NOMO-1 treated with dmso at 0.1 percent for 144 hours (cell line): Measurements from ENCODE around the gene PAPPA.

ENCODE experiments used
- DNase-seq: peaks from one replicate; lab custom pipeline; 2025; ENCODE audit not compliant: unreplicated experiment; lab: John Stamatoyannopoulos, UW

Gene PAPPA

DNA sequence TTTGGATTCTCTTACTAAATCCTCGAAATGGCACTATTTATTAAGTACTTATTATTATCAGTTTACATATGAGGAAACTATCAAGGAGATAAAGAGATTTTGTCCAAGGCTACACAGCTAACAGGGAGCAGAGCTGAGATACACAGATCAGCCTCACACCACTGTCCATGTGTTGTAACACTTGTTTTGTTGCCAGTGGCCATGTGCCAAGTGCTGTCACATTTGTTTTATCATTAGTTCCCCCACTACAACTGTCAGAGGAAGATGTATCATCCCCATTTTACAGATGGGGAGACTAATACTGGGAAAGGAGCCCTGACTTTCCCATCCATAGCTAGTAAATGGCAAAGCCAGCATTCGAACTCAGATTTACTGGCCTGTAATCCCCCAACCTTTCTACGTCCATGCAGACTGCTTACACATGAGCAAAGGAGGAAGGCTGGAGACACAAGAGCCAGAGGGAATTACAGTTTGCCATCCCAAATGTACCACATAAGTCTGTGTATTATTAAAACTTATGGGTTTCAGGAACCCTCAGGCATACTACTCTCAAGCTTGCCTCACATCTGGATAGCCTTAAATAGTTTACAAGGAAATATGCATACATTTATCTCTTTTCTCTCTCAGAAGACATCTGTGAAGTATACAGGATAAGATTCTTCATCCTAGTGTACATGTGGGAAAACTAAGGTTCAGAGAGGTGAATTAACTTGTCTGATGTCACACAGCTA lies 25.1 kb downstream of the PAPPA start:
- DNase-seq, result no peak

DNA sequence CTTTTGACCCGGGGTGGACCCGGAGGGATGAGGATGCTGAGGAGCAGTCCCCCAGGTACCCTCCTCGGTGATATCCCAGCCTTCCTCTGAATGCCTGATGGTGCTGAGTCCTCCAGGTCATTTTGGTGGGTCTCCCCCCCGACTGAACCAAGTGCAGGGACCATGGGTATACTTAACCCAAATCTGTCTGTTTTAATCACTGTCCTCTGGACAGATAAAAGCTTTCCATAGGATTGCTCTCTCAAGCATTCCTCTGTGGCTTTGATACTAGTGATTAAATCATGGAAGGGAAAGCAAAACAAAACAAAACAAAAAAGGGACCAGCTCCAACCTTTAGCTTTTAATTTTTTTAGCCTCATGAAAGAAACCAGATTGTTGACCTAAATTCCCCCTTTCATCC lies 26.0 kb downstream of the PAPPA start:
- no peak for DNase-seq

DNA sequence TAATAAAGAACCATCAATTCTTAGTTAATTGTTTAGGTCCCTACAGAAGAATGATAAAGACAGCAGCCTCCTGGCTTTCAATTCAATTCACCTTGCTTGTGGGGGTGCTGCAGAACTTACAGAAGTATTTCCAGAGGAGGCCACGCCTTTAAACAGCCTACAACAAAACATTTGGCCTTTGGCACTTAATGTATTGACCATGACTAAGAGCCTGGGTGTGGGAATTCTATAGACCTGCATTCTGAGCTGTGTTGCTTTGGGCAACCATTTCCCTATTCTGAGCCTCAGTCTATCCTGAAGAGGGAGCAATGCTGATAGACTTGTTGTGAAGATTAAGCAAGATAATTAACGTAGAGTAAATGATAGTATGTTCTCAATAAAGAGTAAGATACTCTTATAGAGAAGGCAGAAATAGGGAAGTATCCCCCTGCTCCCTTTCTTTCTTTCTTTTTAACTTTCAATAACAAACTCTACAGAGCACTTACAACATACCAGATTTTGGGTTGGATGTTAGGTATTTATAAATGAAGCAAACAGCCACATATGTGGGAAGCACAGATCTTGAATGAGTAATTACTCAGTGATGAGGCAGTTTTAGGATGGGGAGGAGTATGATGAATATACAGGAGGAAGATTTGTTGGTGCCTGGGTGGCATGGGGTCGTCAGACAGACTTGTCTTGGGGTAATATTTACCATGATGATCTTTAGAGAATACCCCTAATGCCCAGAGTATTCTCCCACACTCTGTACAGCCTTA lies 28.4 kb downstream of the PAPPA start:
- DNase-seq, result no peak

DNA sequence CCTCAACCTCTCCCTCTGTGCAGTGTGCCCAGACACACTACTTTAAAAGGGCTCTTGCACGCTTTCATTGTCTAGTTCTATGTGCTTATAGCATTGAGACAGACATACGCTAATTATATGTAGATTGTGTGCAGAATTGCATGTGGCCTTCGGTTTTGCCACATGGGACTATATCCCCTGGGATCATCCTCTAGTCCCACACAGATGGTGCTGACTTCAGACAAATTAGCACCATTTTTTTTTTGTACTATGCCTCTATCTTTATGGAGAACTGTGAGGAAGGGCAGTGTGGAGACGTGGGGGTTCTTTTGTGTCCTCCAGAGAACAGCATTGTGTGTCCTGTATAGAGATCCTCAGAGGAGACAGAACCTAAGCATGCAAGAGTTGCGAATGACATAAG lies 29.3 kb downstream of the PAPPA start:
- no peak for DNase-seq

DNA sequence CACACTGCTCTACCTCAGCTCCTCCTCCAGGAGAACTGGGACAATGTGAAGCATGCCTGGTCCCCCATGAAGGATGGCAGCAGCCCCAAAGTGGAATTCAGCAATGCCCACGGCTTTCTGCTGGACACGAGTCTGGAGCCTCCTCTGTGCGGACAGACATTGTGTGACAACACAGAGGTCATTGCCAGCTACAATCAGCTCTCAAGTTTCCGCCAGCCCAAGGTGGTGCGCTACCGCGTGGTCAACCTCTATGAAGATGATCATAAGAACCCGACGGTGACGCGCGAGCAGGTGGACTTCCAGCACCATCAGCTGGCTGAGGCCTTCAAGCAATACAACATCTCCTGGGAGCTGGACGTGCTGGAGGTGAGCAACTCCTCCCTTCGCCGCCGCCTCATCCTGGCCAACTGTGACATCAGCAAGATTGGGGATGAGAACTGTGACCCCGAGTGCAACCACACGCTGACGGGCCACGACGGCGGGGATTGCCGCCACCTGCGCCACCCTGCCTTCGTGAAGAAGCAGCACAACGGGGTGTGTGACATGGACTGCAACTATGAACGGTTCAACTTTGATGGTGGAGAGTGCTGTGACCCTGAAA lies 34.1 kb downstream of the PAPPA start:
- DNase-seq, result no peak

DNA sequence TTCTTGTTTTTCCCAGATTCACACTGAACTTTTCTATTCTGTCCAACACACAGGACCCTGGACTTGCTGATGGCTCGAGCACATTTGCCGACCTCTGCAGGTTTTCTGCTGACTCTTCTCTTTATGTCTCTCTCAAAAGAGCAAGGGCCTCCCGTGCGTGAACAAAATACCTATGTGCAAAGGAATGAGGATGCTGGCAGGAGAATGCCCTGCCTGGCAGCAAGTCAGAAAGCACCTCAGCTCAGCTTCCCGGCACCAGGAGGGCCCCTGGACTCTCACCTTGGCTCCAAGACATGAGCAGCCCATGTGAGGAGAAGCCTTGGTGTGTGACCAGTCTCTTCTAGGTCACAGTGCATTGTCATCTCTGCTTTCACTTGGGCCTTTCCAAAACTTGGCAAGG lies 36.1 kb downstream of the PAPPA start:
- DNase-seq, result no peak

DNA sequence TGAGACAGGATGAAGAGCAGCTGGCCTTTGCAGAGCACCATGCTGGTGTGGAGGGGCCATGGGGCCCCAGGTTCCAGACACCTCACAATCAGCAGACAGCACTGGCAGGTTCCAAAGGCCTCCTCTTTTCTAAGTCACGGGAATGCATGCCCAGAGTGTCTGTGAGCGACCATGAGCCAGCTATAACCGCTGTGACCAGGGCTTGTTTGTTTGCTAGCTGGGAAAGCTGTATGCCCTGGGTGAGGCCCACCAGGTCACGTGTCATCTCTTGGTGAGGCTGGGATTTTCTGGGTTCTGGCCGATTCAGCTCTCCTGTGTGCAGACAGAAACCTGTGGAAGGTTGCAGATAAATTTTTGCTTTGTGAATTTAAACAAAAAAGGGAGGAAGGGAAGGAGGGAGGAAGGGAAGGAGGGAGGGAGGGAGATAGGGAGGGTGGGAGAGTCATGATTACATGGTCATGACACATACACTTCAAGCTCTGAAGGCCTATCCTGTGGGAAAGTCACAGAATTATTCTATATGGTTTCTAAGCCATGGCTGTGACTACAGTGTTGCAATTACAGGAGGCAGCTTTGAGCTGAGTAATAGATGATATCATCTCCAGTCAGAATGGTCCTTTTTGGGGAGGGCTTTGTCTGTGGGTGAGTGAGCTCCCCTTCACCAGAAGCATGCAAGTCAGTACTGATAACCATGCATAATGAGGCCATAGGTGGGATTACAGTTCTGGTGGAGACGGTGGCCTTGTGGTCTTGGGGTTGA lies 37.2 kb downstream of the PAPPA start:
- no peak for DNase-seq

DNA sequence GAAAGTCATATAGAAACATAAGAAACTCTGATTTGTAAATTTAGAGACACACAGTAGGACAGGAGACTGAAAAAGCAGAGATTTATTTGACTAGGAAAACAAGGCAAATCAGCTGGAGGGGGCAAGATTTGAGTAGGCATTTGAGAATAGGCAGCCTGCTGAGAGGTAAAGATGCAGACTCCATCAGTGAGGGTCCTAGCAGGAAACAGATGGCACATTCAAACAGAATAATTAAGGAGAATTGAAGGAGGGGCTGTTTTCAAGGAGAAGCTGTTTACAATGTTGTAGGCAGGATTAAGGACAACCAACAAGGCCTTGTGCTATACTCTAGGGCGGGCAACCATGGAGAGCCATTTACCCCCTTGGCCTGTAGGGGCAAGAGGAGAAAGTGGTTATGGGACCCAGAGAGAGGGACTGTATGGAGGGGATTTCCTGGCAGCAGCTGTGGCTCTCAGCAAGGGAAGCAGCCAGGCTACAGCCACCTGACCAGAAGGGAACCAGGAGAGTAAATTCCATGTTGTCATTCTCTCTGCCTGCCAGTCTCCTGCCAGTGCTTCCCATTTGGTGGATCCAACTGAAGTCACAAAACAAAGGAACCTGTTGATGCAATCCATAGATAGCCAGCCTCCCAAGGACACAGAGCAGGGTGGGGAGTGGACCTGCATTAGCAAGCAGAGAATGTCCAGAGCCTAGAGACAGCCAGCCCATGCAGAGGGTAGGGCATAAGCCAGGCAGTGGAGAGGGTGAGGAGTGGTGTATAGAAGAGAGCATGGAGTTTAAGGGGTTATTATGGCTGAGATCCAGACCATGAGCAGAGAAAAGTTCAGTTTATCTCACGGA lies 38.2 kb downstream of the PAPPA start:
- no peak for DNase-seq

DNA sequence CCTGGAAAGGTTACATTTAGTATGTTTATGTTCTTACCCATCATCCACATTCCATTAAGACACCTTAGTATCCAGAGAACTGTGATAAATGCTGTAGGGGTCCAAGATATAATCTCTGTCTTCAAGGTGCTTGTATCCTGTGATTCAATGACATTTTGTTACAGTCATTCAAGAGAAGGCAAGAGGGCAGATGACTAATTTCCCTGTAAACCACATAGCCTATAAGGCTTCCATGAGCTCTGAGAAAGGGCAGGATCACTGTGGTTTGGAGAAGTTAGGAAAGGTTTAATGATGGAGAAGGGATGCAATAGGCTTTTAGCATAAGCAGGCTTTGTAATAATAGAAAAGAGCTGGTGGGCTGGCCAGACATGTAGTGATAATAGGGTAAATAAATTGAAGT lies 40.0 kb downstream of the PAPPA start:
- no peak for DNase-seq

DNA sequence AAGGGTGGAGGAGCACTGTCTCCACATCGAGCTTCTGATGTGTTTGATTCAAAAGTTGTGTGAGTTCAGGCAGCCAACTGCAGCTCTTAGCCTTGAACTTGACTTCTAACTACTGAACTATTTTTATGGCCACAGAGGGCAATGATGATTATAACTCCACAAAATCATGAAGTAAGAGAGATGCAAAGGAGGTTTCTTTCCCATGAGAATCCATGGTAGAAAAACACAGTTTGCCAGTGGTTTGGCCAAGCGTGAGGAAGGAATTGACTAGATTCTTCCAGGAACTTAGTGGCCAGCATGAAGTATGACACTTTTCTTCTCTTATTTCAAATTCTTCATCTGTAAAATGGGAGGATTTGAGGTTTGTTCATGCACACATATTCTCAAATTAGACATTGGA lies 43.2 kb downstream of the PAPPA start:
- DNase-seq, result no peak

DNA sequence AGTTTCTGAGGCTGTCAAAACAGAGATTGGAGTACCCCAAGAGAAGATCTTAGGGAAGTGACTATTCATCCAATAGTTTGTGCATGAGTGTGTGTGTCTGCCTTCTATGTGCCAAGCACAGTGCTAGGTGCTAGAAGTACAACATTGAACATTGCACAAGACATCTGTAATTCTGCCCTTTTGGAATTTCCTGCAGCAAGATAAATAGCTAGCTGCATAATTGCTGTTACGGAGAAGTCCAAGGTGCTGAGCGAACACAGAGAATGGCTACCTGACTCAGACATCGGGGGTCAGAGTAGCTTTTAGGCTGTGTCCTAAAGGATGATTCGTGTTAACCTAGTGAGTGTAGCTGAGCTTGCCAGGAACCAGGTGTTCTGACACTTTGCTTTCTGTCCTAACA lies 44.8 kb downstream of the PAPPA start:
- no peak for DNase-seq

DNA sequence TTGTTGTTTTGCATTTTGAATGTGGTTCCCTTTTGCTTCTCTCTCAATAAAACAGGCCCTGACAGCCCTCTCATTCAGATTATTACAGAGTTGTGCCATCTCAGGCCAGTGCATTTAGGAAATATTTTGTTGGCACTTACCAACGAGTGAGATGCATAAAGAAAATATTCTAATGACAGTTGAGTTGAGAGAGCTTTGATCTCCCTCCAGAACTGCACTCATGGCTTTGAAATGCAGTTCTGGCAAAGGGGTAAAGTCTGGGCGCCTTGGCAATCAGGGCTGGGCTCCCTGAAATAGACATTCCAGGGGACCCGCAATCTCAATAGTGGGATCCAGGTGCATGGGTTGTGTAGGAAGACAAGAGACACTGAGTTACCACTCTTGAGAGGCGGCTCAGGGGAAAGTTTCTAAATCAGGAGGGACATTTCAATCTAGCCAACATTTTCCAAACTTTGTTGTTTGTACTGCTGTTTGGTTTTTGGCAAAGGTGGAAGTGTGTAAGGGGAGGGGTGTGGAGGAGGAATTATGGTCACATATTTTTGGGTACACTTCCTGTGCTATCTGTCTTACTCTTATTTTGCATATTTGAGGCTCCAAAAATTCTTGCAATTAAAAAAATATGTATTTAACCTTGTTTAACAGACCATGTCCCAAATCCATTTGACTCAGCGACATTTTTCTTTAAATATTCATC lies 48.8 kb downstream of the PAPPA start:
- no peak for DNase-seq

DNA sequence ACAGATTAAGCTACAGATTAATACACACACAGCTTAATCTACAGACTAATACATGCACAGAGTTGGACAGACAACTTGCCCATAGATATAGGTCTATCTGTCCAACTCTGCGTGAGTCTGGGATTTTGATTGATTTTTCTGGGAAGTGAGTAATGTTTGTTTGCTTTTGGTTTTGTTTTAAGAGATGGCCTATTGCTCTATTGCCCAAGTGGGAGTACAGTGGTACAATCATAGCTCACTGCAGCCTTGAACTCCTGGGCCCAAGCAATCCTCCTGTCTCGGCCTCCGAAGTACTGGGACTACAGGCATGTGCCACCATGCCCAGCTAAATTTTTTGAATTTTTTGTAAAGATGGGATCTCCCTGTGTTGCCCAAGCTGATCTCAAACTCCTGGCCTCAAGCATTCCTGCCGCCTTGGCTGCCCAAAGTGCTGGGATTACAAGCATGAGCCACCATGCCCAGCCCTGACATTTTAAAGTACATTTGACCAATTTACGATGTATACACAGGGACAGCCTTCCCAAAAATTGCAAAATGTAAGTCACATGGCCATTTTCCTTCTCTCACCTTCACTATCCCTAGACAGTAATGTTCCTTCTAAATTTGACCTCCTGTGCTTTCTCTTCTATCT lies 50.8 kb downstream of the PAPPA start:
- no peak for DNase-seq

DNA sequence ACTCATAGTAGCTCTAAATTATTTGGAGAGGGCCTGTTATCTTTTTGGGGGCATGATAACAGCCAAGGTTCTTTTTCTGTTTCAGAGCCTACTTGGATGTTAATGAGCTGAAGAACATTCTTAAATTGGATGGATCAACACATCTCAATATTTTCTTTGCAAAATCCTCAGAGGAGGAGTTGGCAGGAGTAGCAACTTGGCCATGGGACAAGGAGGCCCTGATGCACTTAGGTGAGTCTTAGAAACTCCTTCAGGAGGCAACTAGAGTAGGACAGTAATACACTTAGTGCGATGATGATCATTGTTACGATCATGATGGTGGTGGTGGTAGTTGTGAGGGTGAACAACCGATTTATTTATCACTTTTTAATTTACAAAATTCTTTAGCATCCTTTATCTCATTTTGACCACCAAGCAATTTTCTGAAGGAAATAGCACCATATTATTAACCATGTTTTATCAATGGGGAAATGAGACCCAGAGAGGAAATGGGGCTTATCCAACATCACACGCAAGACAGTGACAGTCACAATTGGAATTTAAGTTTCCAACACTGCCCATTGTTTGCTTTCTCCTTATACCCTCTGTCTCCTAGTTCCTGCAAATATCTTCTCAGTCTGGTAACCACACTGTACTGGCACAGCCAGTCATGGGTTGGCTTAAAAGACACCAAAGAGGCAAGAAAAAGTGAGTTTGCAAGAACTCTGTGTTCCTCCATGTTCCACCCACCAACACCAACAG lies 54.0 kb downstream of the PAPPA start:
- no peak for DNase-seq

DNA sequence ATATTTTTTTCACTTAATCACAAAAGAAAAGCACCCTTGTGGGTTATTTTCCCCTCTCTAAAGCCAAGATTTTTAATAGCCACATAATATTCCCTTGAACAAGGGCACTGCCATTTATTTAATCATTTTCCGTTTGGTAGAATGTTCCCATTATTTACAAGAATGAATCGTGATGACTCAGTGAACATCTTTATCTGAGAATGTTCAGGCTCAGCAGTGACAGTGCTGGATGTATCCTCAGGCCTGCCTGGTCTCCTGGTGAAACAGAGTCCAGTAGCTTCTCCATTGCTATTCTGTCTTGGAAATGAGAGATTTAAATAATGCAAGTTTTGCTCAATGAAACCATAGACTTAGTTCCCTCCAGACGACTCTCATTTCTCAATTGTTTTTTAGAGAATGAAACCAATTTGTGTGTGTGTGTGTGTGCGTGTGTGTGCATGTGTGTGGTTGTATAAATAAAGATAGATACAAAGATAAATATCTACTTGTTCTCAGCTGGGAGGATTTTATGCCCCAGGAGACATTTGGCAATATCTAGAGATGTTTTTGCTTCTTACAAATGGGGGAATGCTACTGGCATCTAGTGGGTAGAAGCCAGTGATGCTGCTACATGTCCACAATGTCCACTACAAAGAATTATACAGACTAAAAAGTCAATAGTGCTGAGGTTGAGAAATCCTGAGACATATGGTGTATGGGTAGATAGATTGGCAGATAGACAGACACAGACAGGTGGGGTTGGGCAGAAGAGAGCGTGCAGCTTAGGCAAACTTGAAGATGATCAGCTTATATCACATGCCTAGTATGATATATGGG lies 55.0 kb downstream of the PAPPA start:
- no peak for DNase-seq

DNA sequence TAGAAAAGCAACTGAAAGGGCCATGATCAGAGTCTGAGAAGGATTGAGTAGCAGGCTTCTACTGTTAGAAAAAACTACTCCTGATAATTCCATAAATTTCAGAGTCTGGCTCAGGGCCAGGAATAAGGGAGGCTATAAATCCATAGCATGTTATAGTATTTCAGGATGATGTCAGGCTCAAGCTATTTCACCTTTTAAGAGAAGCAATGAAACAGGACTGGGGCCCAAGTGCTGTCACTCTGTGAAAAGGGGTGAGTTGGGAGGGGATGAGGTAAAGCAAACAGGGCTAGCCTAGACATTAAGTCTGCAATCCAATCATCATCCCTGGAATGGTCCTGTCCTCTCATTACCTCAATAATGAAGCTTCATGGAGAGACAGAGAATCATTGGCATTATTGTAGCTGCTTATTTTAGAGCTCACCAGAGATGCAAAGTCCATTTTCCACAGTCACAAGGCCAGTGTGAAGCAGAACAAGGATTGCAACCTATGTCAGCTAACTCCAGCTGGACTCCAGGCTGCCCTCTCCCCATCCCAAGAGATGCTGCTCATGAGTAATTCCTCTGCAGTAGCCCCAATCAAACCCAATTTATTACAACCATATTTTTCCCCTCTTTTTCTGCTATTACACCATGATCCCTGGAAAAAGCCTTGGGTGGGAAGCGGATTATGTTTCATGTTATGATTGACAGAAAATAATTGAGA lies 56.0 kb downstream of the PAPPA start:
- DNase-seq, result no peak

DNA sequence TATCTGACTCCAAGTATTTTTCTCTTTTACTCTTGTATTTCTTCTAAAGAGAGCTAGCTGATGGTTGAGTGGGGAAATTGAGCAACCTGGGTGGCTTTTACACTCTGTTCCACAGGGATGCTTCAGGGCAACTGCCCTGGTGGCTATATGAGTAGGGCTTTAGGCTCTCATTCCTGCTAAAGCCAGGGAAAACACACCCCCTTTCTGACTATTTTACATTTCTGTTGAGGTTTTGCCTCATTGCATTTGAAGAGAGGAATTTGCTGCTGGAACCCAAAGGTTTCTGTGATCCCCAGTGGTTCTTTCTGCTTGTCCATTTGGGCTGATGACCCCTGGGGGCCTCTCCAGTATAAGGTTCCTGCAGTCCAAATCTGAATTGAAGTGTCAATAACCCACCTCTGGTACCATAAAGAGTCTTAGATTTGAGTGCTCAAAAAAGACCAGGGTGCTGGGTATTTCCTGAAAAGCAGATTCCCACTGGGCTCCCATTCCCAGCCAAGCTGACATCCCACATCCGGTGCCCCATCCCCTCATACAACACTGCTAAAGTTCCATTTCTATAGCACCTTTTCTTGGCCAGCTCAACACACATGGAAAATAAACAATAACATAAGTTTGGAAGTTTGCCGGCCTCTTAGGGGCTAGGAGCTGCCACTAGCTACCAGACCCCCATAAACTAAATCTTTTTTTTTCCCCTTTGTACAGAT lies 59.5 kb downstream of the PAPPA start:
- no peak for DNase-seq
